Transverse colon (tissue), 4 donors: ENCODE data around the gene ZBTB45. TPM values are rescaled to one million over a fixed set of nuclear protein-coding genes. Genes with fewer than 3 reads are reported as not detected.
A peak's percentile ranks its signal among the peaks of the same experiment; 100 is the strongest.

Experiments
- DNase-seq: peaks from one replicate; pipeline ENCODE4 v3.0.0-alpha.2; 2019
- H3K27ac ChIP-seq, 4 donors: fragments of 200-600 bp; sonication (generic); 2 replicates each; pipeline ENCODE4 v1.5.1; 2016 to 2018; ENCODE audit warnings: inconsistent platforms in 4 of 4
- H3K27me3 ChIP-seq: fragments of 200-600 bp; sonication (generic); 2 replicates; pipeline ENCODE4 v1.5.1; 2017; ENCODE audit warnings: inconsistent platforms
- H3K36me3 ChIP-seq, 4 donors: fragments of 200-600 bp; sonication (generic); 2 replicates each; pipeline ENCODE4 v1.5.1; 2017 to 2019; ENCODE audit warnings: inconsistent platforms in 4 of 4
- H3K4me1 ChIP-seq, 4 donors: fragments of 200-600 bp; sonication (generic); 2 replicates each; pipeline ENCODE4 v1.5.1; 2017 to 2020; ENCODE audit warnings: inconsistent platforms in 4 of 4
- H3K4me3 ChIP-seq, 4 donors: fragments of 200-600 bp; sonication (generic); 1 replicate in 1 of 4; 2 replicates in 3 of 4; pipeline versions ENCODE4 v1.5.1 to v1.6.1; 2017 to 2019; ENCODE audit warnings: inconsistent platforms in 4 of 4
- H3K9me3 ChIP-seq, 2 donors: fragments of 200-600 bp; sonication (generic); 2 replicates each; pipeline ENCODE4 v1.5.1; 2017 to 2019; ENCODE audit warnings: inconsistent platforms in 2 of 2
- CTCF ChIP-seq, 5 experiments: fragments of 200-600 bp in 3 of 5; fragments of 450-650 bp in 2 of 5; sonication (generic) in 3 of 5; IDR thresholded peaks; 1 replicate in 2 of 5; 2 replicates in 3 of 5; pipeline ENCODE4 v1.5.1; 2016 to 2017; ENCODE audit warnings: antibody characterized with exemption in 5 of 5, inconsistent platforms in 3 of 5, mild to moderate bottlenecking in 2 of 5, moderate library complexity in 1 of 5
- EP300 ChIP-seq: sonication (generic); formaldehyde crosslinking; IDR thresholded peaks from one replicate; pipeline ENCODE4 v1.6.1; 2017; ENCODE audit warnings: antibody characterized with exemption, low read depth
- POLR2A ChIP-seq: fragments of 450-650 bp; IDR thresholded peaks from one replicate; pipeline ENCODE4 v1.6.1; 2016; ENCODE audit warnings: antibody characterized with exemption, mild to moderate bottlenecking, moderate library complexity
- POLR2AphosphoS5 ChIP-seq, 3 donors: sonication (generic); formaldehyde crosslinking; IDR thresholded peaks; one replicate each; pipeline ENCODE4 v1.6.1; 2016; ENCODE audit warnings: antibody characterized with exemption in 3 of 3
- WGBS, 2 donors: methylation state at CpG; one replicate each; pipeline ENCODE4 v1.1.5; 2018; ENCODE audit warnings: low coverage in 1 of 2; 5-methylcytosine and 5-hydroxymethylcytosine counted together
- in situ Hi-C, 4 donors: fragments of 200-750 bp; cut with MboI; loops; one replicate each; pipeline versions ENCODE4 v1.15.0 to v1.15.1; 2017; ENCODE audit warnings: low sequenced_read_pairs in 3 of 4, low pct_ligation_motif_present in 1 of 4, low pct_unique_long_range_greater_than_20kb in 1 of 4
- intact Hi-C: fragments of 100-400 bp; cut with DNase I; formaldehyde crosslinking; loops from one replicate; pipeline ENCODE4 v1.15.1; 2023; ENCODE audit warnings: low total_unique reads
- total RNA-seq, 4 donors: library from RNA; depleted of rRNA; stranded (reverse); fragments of >200 nt; gene quantifications; one replicate each; pipeline ENCODE4 v1.1.0, GENCODE V29; 2016

ZBTB45 gene
- total RNA-seq, 4 donors from 2014 or later = 12.8 to 24.7 (median 18.1) TPM

GRCh38 chr19:58469241-58470013 lies 50.2 kb downstream of the ZBTB45 start:
- no peaks in the 10 kb centered on the region for H3K9me3 ChIP-seq
- peaks cover 0 to 18% (median 5%) of the 10 kb centered on the region in 4 donors for H3K36me3 ChIP-seq
- in situ Hi-C loops = no loop called here

GRCh38 chr19:58468216-58468839 lies 51.3 kb downstream of the ZBTB45 start:
- no peak for TF ChIP-seq EP300
- no peak for TF ChIP-seq POLR2A
- TF ChIP-seq POLR2AphosphoS5 (IDR thresholded peaks at IDR 0.05) = no peak
- no peak for TF ChIP-seq CTCF (IDR thresholded peaks at IDR 0.05)
- Histone ChIP-seq H3K27ac (no peak overlapping the region), H3K4me3 (no peak overlapping the region), H3K27me3 (no peaks in the 10 kb centered on the region), H3K9me3 (no peaks in the 10 kb centered on the region), H3K36me3 (peaks cover 0 to 18% (median 5%) of the 10 kb centered on the region in 4 donors), H3K4me1 (peaks cover 6 to 15% (median 8%) of the 10 kb centered on the region in 4 donors)
- DNase-seq = no peak
- intact Hi-C loops = no loop called here
- 61 to 89% methylated on average over 3 to 5 of the region's 5 CpGs for WGBS, 2 donors
- in situ Hi-C loops = no loop called here

More at GRCh38 chr19:58469241-58470013, 50.2 kb downstream of the ZBTB45 start:
- DNase-seq = no peak
- intact Hi-C loops = no loop called here
- no peaks in the 10 kb centered on the region for H3K27me3 ChIP-seq
- TF ChIP-seq POLR2AphosphoS5 (IDR thresholded peaks at IDR 0.05) = no peak
- no peak for TF ChIP-seq EP300
- TF ChIP-seq POLR2A = no peak
- no peak for TF ChIP-seq CTCF (IDR thresholded peaks at IDR 0.05)
- H3K4me3 ChIP-seq = no peak overlapping the region
- peaks cover 6 to 15% (median 8%) of the 10 kb centered on the region in 4 donors for H3K4me1 ChIP-seq
- no peak overlapping the region for H3K27ac ChIP-seq
- WGBS, 2 donors = 90 to 93% methylated on average over 5 to 17 of the region's 17 CpGs

GRCh38 chr19:58466760-58467589 lies 52.6 kb downstream of the ZBTB45 start, which contains the start of gene ZNF324:
Gene ZNF324 (plus strand): TSS chr19:58467080. CDS start chr19:58469186, 2,106 bp downstream.
- peak; percentile 99 for DNase-seq
- Histone ChIP-seq H3K4me1 (peaks cover 6 to 15% (median 8%) of the 10 kb centered on the region in 4 donors), H3K9me3 (no peaks in the 10 kb centered on the region), H3K36me3 (peaks cover 0 to 12% (median 4%) of the 10 kb centered on the region in 4 donors), H3K27me3 (no peaks in the 10 kb centered on the region), H3K27ac (peak within 1 kb of the TSS; percentile 77 to 94 (median 86)), H3K4me3 (peak within 1 kb of the TSS; percentile 93 to 99 (median 97))
- 1% methylated on average over 65 of the region's 92 CpGs; no CpG with 5 or more reads in 1 of the 2 donors for WGBS, 2 donors
- intact Hi-C loops = no loop called here
- TF ChIP-seq POLR2A (peak; percentile 62), CTCF (IDR thresholded peaks at IDR 0.05) (peak in 1 of 5 experiments; percentile 5), EP300 (no peak), POLR2AphosphoS5 (IDR thresholded peaks at IDR 0.05) (peak; percentile 71 to 83 (median 78))
- in situ Hi-C loops = no loop called here
